GM21390 (cell line): ENCODE results near the gene TET3.

Source experiments
- ATAC-seq: cut with Tn5 transposase; IDR thresholded peaks from one replicate; pipeline ENCODE4 v1.9.1; 2021; ENCODE audit not compliant: unreplicated experiment

Gene TET3

DNA sequence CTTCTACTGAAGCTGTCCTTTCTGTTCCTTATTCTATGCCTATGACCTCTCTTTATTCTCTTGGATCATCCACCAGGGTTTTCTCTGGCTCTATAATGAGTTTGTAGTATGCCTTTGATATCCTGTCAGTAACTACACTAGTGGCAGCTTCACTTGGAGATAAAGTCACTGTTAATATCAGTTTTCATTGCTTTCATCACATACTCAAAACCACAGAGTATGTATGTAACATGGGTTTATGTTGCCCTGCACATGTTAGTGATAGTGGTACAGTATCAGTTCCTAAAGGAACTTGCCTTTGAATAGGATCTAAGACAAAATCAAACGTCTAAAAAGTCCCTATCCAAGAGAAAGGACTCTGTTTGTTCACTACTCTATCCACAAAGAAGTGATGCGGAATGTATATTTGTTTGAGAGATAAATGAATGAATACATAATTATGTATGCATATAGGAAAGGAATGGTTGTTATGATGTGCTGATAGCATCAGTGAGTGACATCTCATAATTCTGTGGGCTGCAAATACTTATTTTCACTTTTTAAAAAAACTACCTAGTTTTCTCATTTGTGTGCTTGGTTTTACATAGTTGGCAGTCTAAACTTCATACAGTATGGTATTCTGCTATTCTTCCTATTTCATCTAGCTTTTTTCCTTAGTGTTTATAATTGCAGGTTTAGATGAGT, 45.1 kb downstream of the TET3 start:
- ATAC-seq = no peak

DNA sequence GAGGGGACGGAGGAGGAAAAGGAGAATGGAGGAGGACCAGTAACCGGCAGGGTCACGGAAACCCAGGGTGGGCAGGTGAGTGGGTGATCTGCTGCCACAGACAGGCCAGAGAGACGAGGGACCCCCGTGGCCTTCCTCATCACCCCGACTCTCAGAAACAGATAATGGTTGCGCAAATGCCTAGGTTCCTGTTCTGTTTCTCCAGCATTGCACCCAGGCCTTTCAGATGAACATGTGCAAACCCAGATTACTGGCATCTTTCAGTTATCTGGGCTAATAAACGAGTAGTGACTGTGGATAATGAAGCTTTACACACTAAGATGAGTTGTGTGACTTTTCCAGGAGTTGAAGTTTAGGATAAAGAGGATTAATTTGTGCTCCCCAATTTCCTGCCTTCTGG, 46.5 kb downstream of the TET3 start:
- no peak for ATAC-seq

- no peak for ATAC-seq
These were observed 47.2 kb downstream of the TET3 start for GRCh38 chr2:74031959-74032287.

DNA sequence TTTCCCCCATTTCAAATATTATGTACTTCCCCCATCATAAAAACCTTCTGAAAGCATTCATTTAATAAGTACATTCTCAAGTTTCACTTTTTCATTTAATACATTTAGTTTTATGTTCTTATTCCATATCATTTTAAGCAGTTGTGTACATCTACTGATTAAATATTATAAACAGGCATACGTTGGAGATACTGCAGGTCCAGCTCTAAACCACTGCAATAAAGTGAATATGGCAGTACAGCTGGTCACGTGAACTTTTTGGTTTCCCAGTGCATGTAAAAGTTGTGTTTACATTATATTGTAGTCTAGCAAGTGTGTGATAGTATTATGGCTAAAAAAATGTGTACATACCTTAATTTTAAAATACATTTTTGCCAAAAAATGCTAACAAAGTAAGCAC, 48.7 kb downstream of the TET3 start:
- ATAC-seq = no peak
